HG03196 (cell line): ENCODE measurements around the gene CLCN1.

Experiments
- ATAC-seq: cut with Tn5 transposase; IDR thresholded peaks from one replicate; pipeline ENCODE4 v1.9.1; 2021; ENCODE audit not compliant: unreplicated experiment

CLCN1 gene

DNA sequence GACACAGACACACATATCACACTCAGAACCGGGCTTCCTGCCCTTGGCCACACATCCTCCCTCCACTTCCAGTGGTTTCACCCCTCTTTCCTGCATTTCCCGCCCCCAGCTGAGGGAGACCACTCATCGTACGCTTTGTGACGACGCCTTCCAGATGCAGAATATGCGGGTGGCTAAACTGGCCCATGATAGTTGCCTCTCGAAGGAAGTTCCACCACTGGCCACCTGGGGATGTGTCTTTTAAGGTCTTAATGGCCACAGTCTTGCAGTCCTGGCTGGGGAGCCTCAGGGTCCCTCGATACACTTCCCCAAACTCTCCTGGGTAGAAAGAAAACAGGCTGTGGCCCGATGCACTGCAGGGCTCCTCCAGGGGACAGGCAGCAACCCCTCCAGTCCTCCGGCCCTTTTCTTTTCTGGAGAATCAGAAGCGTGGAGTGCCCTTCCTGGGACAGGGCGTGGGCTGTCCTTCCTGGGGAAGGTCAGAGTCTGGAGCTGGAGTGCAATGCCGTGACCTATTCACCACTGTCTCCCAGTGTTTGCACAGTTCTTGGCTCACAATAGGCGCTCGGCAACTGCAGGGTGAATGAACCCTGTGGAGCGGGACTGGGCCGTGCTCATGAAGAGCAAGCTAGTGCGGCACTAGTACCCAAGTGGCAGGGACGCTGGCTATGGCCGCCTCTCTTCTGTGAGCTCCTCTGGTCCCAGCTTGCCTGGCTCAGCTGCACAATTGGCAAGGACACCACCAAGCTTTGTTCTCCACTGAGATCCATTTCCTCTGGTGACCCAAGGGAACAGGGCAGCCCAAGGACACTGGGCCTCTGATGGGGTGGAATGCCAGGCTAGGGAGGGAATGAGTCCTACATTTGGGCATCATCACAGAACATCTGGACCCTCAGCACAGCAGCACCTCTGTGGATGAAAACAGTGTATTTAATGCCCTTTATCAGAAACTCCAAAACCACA lies 79.6 kb downstream of the CLCN1 start:
- no peak for ATAC-seq

DNA sequence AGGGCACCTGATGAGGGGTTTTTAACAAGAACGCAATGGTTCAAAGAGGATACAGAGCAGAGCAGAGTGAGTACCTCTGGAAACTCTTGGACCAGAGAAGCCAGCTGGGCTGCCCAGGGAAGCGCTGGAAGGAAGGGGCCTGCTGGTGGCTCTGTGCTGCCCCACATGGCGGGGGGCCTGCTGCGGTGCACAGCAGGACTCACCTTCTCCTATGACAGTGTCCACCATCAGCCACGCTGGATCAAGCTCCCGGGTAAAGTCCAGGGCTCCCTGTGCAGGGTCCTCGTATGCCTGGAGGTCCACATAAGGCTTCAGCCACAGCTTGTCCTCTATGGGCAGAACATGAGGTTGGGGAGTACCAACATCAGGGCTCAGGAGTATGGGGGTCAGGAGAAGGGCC lies 80.3 kb downstream of the CLCN1 start:
- ATAC-seq: no peak

DNA sequence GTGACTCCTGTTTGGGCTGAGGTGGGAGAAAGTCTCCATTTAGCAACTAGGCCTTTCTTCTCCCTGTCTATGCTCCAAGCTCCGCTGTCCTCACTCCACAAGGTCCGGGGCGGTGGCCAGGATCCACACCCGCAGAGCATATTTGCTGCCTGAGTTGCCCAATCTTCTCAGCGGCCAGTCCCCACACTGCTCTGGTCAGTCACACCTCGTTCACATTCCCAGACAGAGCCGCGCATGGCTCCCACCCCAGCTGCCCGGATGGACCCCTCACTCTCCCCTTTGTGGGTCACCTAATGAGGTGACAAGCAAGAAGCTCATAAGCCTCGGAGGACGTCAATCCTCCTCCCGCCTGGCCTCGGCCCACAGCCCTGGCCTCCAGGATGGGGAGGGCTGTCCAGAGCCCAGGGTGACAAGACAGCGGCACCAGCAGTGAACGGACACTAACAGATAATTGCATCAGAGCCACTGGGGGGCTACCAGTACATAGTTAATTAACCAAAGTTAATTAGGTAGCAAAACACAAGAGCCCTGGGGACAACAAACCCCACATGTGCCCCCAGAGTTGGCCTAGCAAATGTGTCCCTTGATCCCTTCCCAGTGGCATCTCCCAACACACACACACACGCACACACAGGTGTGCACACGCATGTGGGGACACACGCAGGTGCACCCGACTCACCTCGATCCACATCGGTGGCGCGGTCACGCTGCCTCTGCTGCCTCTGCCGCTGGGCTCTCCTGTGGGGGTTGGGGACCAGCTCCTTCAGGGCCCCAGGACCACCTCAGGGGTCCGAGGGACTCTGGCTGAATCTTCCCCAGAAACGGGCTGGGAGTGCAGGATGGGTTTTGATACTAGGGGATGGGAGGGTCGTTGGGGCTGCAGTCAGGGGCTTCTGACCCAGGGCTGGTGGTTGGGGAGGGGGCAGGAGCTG lies 81.0 kb downstream of the CLCN1 start:
- no peak for ATAC-seq

DNA sequence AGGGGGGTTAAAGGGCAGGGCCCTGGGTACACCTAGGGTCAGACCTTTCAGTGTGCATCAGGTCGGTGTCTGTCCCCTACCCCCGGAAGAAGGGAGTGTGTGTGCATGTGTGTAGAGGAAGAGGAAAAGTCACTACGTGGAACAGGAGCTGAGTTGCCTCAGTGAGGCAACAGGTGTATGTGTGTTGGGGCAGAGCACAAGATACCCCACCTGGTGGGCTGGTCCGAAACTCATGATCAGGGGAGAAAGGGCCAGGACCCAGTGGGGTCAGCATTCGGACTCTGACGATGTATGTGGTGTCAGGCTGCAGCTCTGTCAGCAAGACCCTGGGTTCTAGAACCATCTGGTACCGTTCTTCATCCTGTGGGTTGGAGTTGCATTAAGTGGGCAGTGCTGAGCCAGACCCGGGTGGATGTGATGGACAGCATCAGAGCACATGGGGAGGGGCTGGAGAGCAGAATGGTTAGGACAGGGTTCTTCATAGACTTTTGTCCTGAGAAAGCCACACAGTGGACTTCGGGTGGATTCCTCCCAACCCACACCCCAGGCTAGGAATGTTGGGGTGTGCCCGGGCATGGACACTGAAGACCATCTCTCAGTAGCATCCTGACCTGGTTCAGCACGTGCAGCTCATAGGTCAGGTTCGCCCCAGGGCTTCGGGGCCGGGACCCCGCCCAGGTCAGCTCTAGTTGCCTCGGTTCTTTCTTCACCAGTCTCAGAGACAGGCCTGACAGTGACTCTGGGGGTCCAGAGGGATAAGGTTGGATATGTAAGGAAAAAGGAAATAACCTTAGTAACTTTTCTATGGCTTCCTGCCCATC lies 82.0 kb downstream of the CLCN1 start:
- ATAC-seq: no peak

DNA sequence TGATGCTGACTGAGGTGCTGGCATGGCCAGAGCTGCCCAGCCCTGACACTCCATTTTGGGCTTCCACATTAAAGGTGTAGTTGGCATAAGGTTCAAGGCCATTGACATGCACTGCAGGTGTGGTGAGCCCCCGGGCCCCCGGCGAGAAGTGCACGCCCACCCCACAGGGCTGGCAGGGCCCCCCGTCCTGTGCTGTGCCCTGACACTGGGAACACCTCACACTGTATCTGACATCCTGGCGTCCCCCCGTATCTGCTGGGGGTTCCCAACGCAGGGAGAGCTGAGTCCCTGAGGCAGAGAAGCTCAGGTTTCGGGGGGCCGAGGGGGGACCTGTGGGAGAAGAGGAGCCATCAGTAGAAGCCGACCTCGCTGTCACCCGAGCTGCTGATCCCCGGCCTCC lies 82.7 kb downstream of the CLCN1 start:
- ATAC-seq: no peak

DNA sequence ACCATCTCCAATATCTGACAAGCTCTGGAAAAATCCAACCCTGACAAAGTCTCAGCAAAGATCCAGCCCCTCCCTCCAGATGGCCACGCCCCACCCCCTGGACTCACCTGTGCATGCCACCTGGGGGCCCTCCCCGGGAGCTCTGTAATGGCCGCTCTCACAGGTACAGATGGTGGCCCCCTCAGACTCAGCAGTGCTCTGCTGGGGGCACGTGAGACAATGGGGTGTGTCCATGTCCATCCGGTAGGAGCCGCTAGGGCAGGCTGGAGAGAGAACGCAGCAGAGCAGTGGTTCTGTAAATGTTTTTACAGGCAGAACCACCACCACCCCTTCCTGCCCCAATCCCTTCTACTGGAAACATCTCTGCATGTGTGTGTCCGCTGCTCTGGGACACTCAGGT lies 83.2 kb downstream of the CLCN1 start:
- ATAC-seq: no peak

DNA sequence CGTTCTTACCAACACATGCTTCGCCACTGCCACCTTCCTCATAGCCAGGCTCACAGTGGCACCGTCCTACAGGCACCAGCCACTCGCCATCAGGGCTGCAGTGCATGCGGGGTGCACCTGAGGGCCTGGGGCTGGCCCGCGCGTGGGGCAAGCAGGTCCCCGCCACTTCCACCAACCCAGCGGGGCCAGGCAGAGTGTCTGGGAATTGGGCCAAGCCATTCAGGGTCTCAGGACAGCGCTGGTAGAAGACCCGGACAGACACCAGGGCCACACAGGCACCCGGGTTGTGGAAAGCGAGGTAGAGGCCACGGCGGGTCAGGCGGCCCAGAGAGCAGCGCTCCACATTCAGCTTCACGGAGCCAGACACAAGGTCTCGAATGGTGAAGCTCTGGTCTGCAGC lies 83.7 kb downstream of the CLCN1 start:
- no peak for ATAC-seq

DNA sequence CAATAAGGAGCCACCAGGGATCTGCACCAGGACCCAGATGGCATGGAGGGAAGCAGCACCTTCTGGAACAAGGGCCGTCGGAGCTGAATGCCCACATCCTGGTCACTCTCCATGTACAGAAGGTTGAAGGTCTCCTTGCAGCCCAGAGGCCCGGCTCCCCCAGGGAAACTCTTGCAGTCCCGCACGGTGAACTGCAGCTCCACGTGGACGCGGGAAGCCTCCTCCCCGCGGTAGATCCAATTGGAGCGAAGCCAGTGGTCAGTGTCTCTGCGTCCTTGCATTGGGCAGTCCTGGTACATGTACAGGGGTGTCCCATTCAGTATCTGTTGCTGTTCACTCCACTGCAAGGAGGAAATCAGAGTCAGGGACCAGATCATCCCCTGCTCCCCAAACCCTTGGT lies 85.4 kb downstream of the CLCN1 start:
- no peak for ATAC-seq
